WTC11 (cell line): ENCODE data around the gene BLNK.

Experiments
- AFF4 ChIP-seq: sonication (generic); formaldehyde crosslinking; IDR thresholded peaks from 2 replicates; pipeline ENCODE4 v1.8.1; 2023; ENCODE audit warnings: mild to moderate bottlenecking, missing genetic modification reagents, borderline replicate concordance
- NFYB ChIP-seq: sonication (generic); formaldehyde crosslinking; conservative IDR thresholded peaks from 2 replicates; pipeline ENCODE4 v1.8.0; 2022; ENCODE audit warnings: low read depth, missing genetic modification reagents
- TP53 ChIP-seq: sonication (generic); formaldehyde crosslinking; IDR thresholded peaks from 2 replicates; pipeline ENCODE4 v1.8.1; 2023; ENCODE audit warnings: mild to moderate bottlenecking, missing genetic modification reagents
- TF ChIP-seq, protein P1 (sequence below): fragments of 200-600 bp; IDR thresholded peaks from 2 replicates; pipeline ENCODE4 v1.8.0; 2022; ENCODE audit warnings: antibody characterized with exemption
- TF ChIP-seq, protein P2 (sequence below): sonication (generic); formaldehyde crosslinking; IDR thresholded peaks from 2 replicates; pipeline ENCODE4 v1.8.0; 2022; ENCODE audit warnings: mild to moderate bottlenecking, missing genetic modification reagents

- TF ChIP-seq, protein P1, sequence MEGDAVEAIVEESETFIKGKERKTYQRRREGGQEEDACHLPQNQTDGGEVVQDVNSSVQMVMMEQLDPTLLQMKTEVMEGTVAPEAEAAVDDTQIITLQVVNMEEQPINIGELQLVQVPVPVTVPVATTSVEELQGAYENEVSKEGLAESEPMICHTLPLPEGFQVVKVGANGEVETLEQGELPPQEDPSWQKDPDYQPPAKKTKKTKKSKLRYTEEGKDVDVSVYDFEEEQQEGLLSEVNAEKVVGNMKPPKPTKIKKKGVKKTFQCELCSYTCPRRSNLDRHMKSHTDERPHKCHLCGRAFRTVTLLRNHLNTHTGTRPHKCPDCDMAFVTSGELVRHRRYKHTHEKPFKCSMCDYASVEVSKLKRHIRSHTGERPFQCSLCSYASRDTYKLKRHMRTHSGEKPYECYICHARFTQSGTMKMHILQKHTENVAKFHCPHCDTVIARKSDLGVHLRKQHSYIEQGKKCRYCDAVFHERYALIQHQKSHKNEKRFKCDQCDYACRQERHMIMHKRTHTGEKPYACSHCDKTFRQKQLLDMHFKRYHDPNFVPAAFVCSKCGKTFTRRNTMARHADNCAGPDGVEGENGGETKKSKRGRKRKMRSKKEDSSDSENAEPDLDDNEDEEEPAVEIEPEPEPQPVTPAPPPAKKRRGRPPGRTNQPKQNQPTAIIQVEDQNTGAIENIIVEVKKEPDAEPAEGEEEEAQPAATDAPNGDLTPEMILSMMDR, result no peak
- TF ChIP-seq NFYB (CRISPR knock-in tag) (no peak), TP53 (CRISPR knock-in tag) (no peak), AFF4 (CRISPR knock-in tag) (no peak)
- TF ChIP-seq, protein P2, sequence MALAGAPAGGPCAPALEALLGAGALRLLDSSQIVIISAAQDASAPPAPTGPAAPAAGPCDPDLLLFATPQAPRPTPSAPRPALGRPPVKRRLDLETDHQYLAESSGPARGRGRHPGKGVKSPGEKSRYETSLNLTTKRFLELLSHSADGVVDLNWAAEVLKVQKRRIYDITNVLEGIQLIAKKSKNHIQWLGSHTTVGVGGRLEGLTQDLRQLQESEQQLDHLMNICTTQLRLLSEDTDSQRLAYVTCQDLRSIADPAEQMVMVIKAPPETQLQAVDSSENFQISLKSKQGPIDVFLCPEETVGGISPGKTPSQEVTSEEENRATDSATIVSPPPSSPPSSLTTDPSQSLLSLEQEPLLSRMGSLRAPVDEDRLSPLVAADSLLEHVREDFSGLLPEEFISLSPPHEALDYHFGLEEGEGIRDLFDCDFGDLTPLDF (CRISPR knock-in tag), result no peak
These were observed 24.1 kb upstream of the BLNK start for GRCh38 chr10:96295475-96295874.
